Measurements from ENCODE around the gene CHD6.

GRCh38 chr20:41523857-41524256 is 94.3 kb downstream of the CHD6 start:
- TF ChIP-seq CTCF (IDR thresholded peaks at IDR 0.05; ENCODE audit: low read length), result no peak
- no peak for TF ChIP-seq EZH2 (IDR thresholded peaks at IDR 0.05; ENCODE audit: borderline replicate concordance, low read length)

Measured in OCI-LY1 (cell line).